Neuronal stem cell (in vitro differentiated cells): Measurements from ENCODE around the gene UNG.

Experiments
- DNase-seq: peaks from one replicate; pipeline ENCODE4 v3.0.0-alpha.2; 2013; ENCODE audit warnings: low spot score
- H2AFZ ChIP-seq: one replicate; pipeline ENCODE4 v1.6.1; 2013; ENCODE audit warnings: mild to moderate bottlenecking, low read length, inconsistent platforms
- H2AK5ac ChIP-seq: 2 replicates; pipeline ENCODE4 v1.6.1; 2013; ENCODE audit warnings: low read depth, mild to moderate bottlenecking, inconsistent platforms, low read length, moderate library complexity, mixed read lengths
- H2BK120ac ChIP-seq: 2 replicates; pipeline ENCODE4 v1.6.1; 2013; ENCODE audit warnings: low read depth, mild to moderate bottlenecking, inconsistent platforms, low read length, moderate library complexity, mixed read lengths
- H2BK12ac ChIP-seq: one replicate; pipeline ENCODE4 v1.6.1; 2013; ENCODE audit warnings: low read length, inconsistent platforms
- H2BK15ac ChIP-seq: 2 replicates; pipeline ENCODE4 v1.6.1; 2013; ENCODE audit warnings: mild to moderate bottlenecking, low read length, inconsistent platforms, mixed read lengths
- H2BK5ac ChIP-seq: one replicate; pipeline ENCODE4 v1.6.1; 2013; ENCODE audit warnings: inconsistent platforms, mild to moderate bottlenecking, low read length, moderate library complexity
- H3K14ac ChIP-seq: one replicate; pipeline ENCODE4 v1.6.1; 2013; ENCODE audit warnings: low read length, inconsistent platforms
- H3K18ac ChIP-seq: 2 replicates; pipeline ENCODE4 v1.6.1; 2013; ENCODE audit warnings: low read length, inconsistent platforms
- H3K23ac ChIP-seq: 2 replicates; pipeline ENCODE4 v1.6.1; 2013; ENCODE audit warnings: low read depth, mild to moderate bottlenecking, mixed read lengths, low read length, inconsistent platforms; ENCODE audit not compliant: poor library complexity
- H3K27ac ChIP-seq: replicated peaks from 3 replicates; pipeline ENCODE4 v1.5.1; 2013; ENCODE audit warnings: low read length, inconsistent platforms
- H3K27me3 ChIP-seq, 3 experiments: 2 replicates each; pipeline ENCODE4 v1.6.1; 2013; ENCODE audit warnings: low read length in 3 of 3, mild to moderate bottlenecking in 2 of 3, inconsistent platforms in 1 of 3, low read depth in 1 of 3, mixed read lengths in 1 of 3, moderate library complexity in 1 of 3; ENCODE audit not compliant: control insufficient read depth in 3 of 3, insufficient read depth in 3 of 3
- H3K36me3 ChIP-seq, 2 donors: replicated peaks in 1 of 2; 2 replicates each; pipeline ENCODE4 v1.6.1; 2013; ENCODE audit warnings: low read length in 2 of 2; ENCODE audit not compliant: control insufficient read depth in 2 of 2, insufficient read depth in 2 of 2
- H3K4ac ChIP-seq: 2 replicates; pipeline ENCODE4 v1.6.1; 2013; ENCODE audit warnings: inconsistent platforms, mild to moderate bottlenecking, low read length, moderate library complexity
- H3K4me1 ChIP-seq, 2 donors: 1 replicate in 1 of 2; 2 replicates in 1 of 2; pipeline ENCODE4 v1.6.1; 2013; ENCODE audit warnings: low read length in 2 of 2, low read depth in 1 of 2; ENCODE audit not compliant: control insufficient read depth in 2 of 2, insufficient read depth in 1 of 2
- H3K4me2 ChIP-seq: one replicate; pipeline ENCODE4 v1.6.1; 2013; ENCODE audit warnings: mild to moderate bottlenecking, low read length, inconsistent platforms; ENCODE audit not compliant: insufficient read depth, poor library complexity, severe bottlenecking
- H3K4me3 ChIP-seq, 2 donors: 2 replicates each; pipeline ENCODE4 v1.5.1; 2013; ENCODE audit warnings: low read length in 2 of 2, mild to moderate bottlenecking in 2 of 2, inconsistent platforms in 1 of 2, moderate library complexity in 1 of 2
- H3K79me1 ChIP-seq: one replicate; pipeline ENCODE4 v1.6.1; 2013; ENCODE audit warnings: low read depth, mild to moderate bottlenecking, inconsistent platforms, low read length, moderate library complexity
- H3K9ac ChIP-seq: one replicate; pipeline ENCODE4 v1.6.1; 2013; ENCODE audit warnings: mild to moderate bottlenecking, low read depth, low read length, inconsistent platforms; ENCODE audit not compliant: poor library complexity
- H3K9me3 ChIP-seq, 2 donors: replicated peaks in 1 of 2; 2 replicates each; pipeline versions ENCODE3 to v1.6.1; 2013; ENCODE audit warnings: low read length in 2 of 2, mild to moderate bottlenecking in 2 of 2, inconsistent platforms in 1 of 2, low read depth in 1 of 2, mixed read lengths in 1 of 2, moderate library complexity in 1 of 2; ENCODE audit not compliant: control insufficient read depth in 2 of 2, insufficient read depth in 1 of 2
- H4K8ac ChIP-seq: one replicate; pipeline ENCODE4 v1.6.1; 2013; ENCODE audit warnings: low read depth, mild to moderate bottlenecking, inconsistent platforms, low read length, moderate library complexity
- H4K91ac ChIP-seq: one replicate; pipeline ENCODE4 v1.6.1; 2013; ENCODE audit warnings: low read length, low read depth, mild to moderate bottlenecking, inconsistent platforms; ENCODE audit not compliant: poor library complexity
- WGBS, 2 donors: extraction: QIAGEN DNeasy Blood & Tissue Kit; methylation state at CpG; one replicate each; pipeline ENCODE4 v1.1.7; 2013; ENCODE audit warnings: missing lambda C conversion rate in 2 of 2, mixed read lengths in 1 of 2; ENCODE audit not compliant: insufficient read length in 2 of 2, insufficient replicate concordance in 1 of 2; ENCODE audit errors: extremely low coverage in 2 of 2; 5-methylcytosine and 5-hydroxymethylcytosine counted together

Gene UNG

GRCh38 chr12:109115404-109115757, 18.0 kb downstream of the UNG start:
- Histone ChIP-seq H3K27me3 (no peaks in the 10 kb centered on the region), H3K79me1 (no peaks in the 10 kb centered on the region), H3K9ac (no peak overlapping the region), H3K9me3 (no peaks in the 10 kb centered on the region), H2BK12ac (no peak overlapping the region), H2BK15ac (no peak overlapping the region), H2AK5ac (no peak overlapping the region), H3K36me3 (peaks cover 0 to 6% of the 10 kb centered on the region in 2 donors), H4K8ac (no peak overlapping the region), H2BK120ac (no peak overlapping the region), H3K23ac (no peak overlapping the region), H2AFZ (peak overlapping the region; percentile 77), H3K4me3 (no peak overlapping the region), H4K91ac (no peak overlapping the region), H3K4me2 (peak overlapping the region; percentile 21), H3K4ac (no peak overlapping the region), H3K14ac (no peak overlapping the region), H2BK5ac (no peak overlapping the region), H3K18ac (no peak overlapping the region), H3K4me1 (peaks cover 17 to 19% of the 10 kb centered on the region in 2 donors), H3K27ac (peak overlapping the region; percentile 45)
- DNase-seq, result no peak
- WGBS, 2 donors, result no CpG with 5 or more reads among the region's 3 CpGs

GRCh38 chr12:109115758-109116610, 18.6 kb downstream of the UNG start, which contains the start of gene ACACB:
Gene ACACB, plus strand, starts transcription at chr12:109116587. Its CDS starts 22,819 bp downstream, at chr12:109139406.
- Histone ChIP-seq H2BK120ac (no peak within 1 kb of the TSS), H3K4me2 (peak within 1 kb of the TSS; percentile 21), H3K4me3 (no peak within 1 kb of the TSS), H3K4me1 (peaks cover 15 to 17% of the 10 kb centered on the region in 2 donors), H2AK5ac (peak within 1 kb of the TSS; percentile 30), H2BK12ac (no peak within 1 kb of the TSS), H3K9me3 (no peaks in the 10 kb centered on the region), H3K23ac (no peak within 1 kb of the TSS), H3K9ac (no peak within 1 kb of the TSS), H3K18ac (no peak within 1 kb of the TSS), H3K27me3 (no peaks in the 10 kb centered on the region), H3K27ac (peak within 1 kb of the TSS; percentile 45), H2BK5ac (no peak within 1 kb of the TSS), H3K79me1 (no peaks in the 10 kb centered on the region), H2AFZ (peak within 1 kb of the TSS; percentile 77), H3K4ac (no peak within 1 kb of the TSS), H2BK15ac (no peak within 1 kb of the TSS), H4K8ac (no peak within 1 kb of the TSS), H4K91ac (no peak within 1 kb of the TSS), H3K14ac (no peak within 1 kb of the TSS), H3K36me3 (peaks cover 0 to 4% of the 10 kb centered on the region in 2 donors)
- WGBS, 2 donors, result no CpG with 5 or more reads among the region's 14 CpGs
- DNase-seq, result no peak

GRCh38 chr12:109116611-109116949, 19.2 kb downstream of the UNG start:
- H3K4me2 ChIP-seq, result no peak overlapping the region
- H3K4ac ChIP-seq, result no peak overlapping the region
- WGBS, 2 donors, result no CpG with 5 or more reads among the region's 12 CpGs
- no peak overlapping the region for H3K14ac ChIP-seq
- no peak overlapping the region for H2AFZ ChIP-seq
- H2BK120ac ChIP-seq, result no peak overlapping the region
- no peak overlapping the region for H2BK5ac ChIP-seq
- no peaks in the 10 kb centered on the region for H3K27me3 ChIP-seq
- H3K23ac ChIP-seq, result no peak overlapping the region
- no peak overlapping the region for H3K27ac ChIP-seq
- DNase-seq, result no peak
- H3K4me1 ChIP-seq, result peaks cover 10 to 15% of the 10 kb centered on the region in 2 donors
- no peak overlapping the region for H3K18ac ChIP-seq
- no peak overlapping the region for H4K91ac ChIP-seq
- H3K36me3 ChIP-seq, result peaks cover 0 to 2% of the 10 kb centered on the region in 2 donors
- no peaks in the 10 kb centered on the region for H3K79me1 ChIP-seq
- H2AK5ac ChIP-seq, result peak overlapping the region; percentile 30
- H3K4me3 ChIP-seq, result no peak overlapping the region
- H3K9me3 ChIP-seq, result no peaks in the 10 kb centered on the region
- H2BK15ac ChIP-seq, result no peak overlapping the region
- no peak overlapping the region for H3K9ac ChIP-seq
- H2BK12ac ChIP-seq, result no peak overlapping the region
- H4K8ac ChIP-seq, result no peak overlapping the region

GRCh38 chr12:109120095-109120494, 22.7 kb downstream of the UNG start:
- Histone ChIP-seq H3K23ac (no peak overlapping the region), H2AK5ac (no peak overlapping the region), H3K4me1 (peaks cover 10 to 12% of the 10 kb centered on the region in 2 donors), H2BK12ac (no peak overlapping the region), H2BK5ac (no peak overlapping the region), H4K91ac (no peak overlapping the region), H2BK15ac (no peak overlapping the region), H3K14ac (peak overlapping the region; percentile 67), H3K4ac (no peak overlapping the region), H3K79me1 (no peaks in the 10 kb centered on the region), H3K9me3 (no peaks in the 10 kb centered on the region), H3K18ac (no peak overlapping the region), H3K27me3 (no peaks in the 10 kb centered on the region), H3K36me3 (no peaks in the 10 kb centered on the region), H3K27ac (no peak overlapping the region), H3K9ac (no peak overlapping the region), H2BK120ac (no peak overlapping the region), H3K4me2 (no peak overlapping the region), H3K4me3 (no peak overlapping the region), H4K8ac (no peak overlapping the region), H2AFZ (no peak overlapping the region)
- DNase-seq, result no peak
- no CpG with 5 or more reads among the region's 2 CpGs for WGBS, 2 donors
